PC-3 (cell line): Measurements from ENCODE around the gene XPR1. TPM values are rescaled to one million over a fixed set of nuclear protein-coding genes. Genes with fewer than 3 reads are reported as not detected.
A peak's percentile ranks its signal among the peaks of the same experiment; 100 is the strongest.

Experiments used
- ATAC-seq: fragments of 200-7000 bp; cut with Tn5 transposase; 2 replicates; pipeline ENCODE4 v1.9.1; 2020; ENCODE audit warnings: mild to moderate bottlenecking, moderate library complexity
- BruUV-seq: library from RNA; stranded (reverse); fragments of 400-500 nt; replicated peaks from 2 replicates; lab custom pipeline; 2021; lab: Mats Ljungman, UMichigan
- CTCF ChIA-PET: fragments of 300-600 bp; sonication (Branson Sonifier 250); formaldehyde crosslinking; loops from one replicate; lab custom pipeline; 2022; ENCODE audit warnings: antibody characterized with exemption; lab: Charles Lee
- POLR2A ChIA-PET: fragments of 300-600 bp; sonication (Branson Sonifier 250); formaldehyde crosslinking; loops from one replicate; lab custom pipeline; 2022; ENCODE audit warnings: antibody characterized with exemption; ENCODE audit not compliant: unreplicated experiment; lab: Charles Lee
- DNase-seq: peaks from one replicate; pipeline ENCODE4 v3.0.0-alpha.2; 2015
- H2AFZ ChIP-seq: fragments of 300-600 bp; sonication (generic); 2 replicates; pipeline ENCODE4 v1.6.0; 2016; ENCODE audit warnings: antibody characterized with exemption, low read length
- H3F3A ChIP-seq: fragments of 300-600 bp; sonication (generic); one replicate; pipeline ENCODE4 v1.6.0; 2017; ENCODE audit warnings: antibody characterized with exemption, low read length, control low read depth, mild to moderate bottlenecking; ENCODE audit not compliant: unreplicated experiment
- H3K27ac ChIP-seq: fragments of 300-600 bp; sonication (generic); 2 replicates; pipeline ENCODE4 v1.5.1; 2016; ENCODE audit warnings: mild to moderate bottlenecking, low read length
- H3K27me3 ChIP-seq: fragments of 300-600 bp; sonication (generic); 2 replicates; pipeline ENCODE4 v1.6.1; 2016; ENCODE audit warnings: low read length, mixed read lengths
- H3K36me3 ChIP-seq: fragments of 300-600 bp; sonication (generic); 2 replicates; pipeline ENCODE4 v1.6.1; 2016; ENCODE audit warnings: low read depth, mixed run types, low read length, mixed read lengths
- H3K4me1 ChIP-seq: fragments of 300-600 bp; sonication (generic); 2 replicates; pipeline ENCODE4 v1.5.1; 2016; ENCODE audit warnings: low read length; ENCODE audit not compliant: insufficient read depth
- H3K4me2 ChIP-seq: fragments of 300-600 bp; sonication (generic); 2 replicates; pipeline ENCODE4 v1.6.0; 2016; ENCODE audit warnings: low read length
- H3K4me3 ChIP-seq: fragments of 300-600 bp; sonication (generic); 2 replicates; pipeline ENCODE4 v1.5.1; 2016; ENCODE audit warnings: mild to moderate bottlenecking, low read length, mixed read lengths
- H3K79me2 ChIP-seq: fragments of 300-600 bp; sonication (generic); 2 replicates; pipeline ENCODE4 v1.6.1; 2017; ENCODE audit warnings: low read length, mixed read lengths
- H3K9ac ChIP-seq: fragments of 300-600 bp; sonication (generic); 2 replicates; pipeline ENCODE4 v1.6.0; 2016; ENCODE audit warnings: mild to moderate bottlenecking, low read length
- H3K9me2 ChIP-seq: fragments of 300-600 bp; sonication (generic); replicated peaks from 2 replicates; pipeline ENCODE4 v1.6.1; 2016; ENCODE audit warnings: mixed run types, low read length, mixed read lengths
- H3K9me3 ChIP-seq: fragments of 300-600 bp; sonication (generic); 2 replicates; pipeline ENCODE4 v1.6.1; 2016; ENCODE audit warnings: low read length, mixed read lengths
- H4K20me1 ChIP-seq: fragments of 300-600 bp; sonication (generic); 2 replicates; pipeline ENCODE4 v1.6.1; 2016; ENCODE audit warnings: low read length, mixed read lengths
- CTCF ChIP-seq: fragments of 300-600 bp; sonication (generic); conservative IDR thresholded peaks from 2 replicates; pipeline ENCODE4 v1.5.1; 2017; ENCODE audit warnings: antibody characterized with exemption, low read depth, mild to moderate bottlenecking, low read length
- EZH2 ChIP-seq: fragments of 300-600 bp; sonication (generic); IDR thresholded peaks from one replicate; pipeline ENCODE4 v1.6.1; 2017; ENCODE audit warnings: antibody characterized with exemption, mild to moderate bottlenecking, low read length; ENCODE audit not compliant: unreplicated experiment
- EZH2phosphoT487 ChIP-seq: fragments of 300-600 bp; sonication (generic); IDR thresholded peaks from 2 replicates; pipeline ENCODE4 v1.6.1; 2018; ENCODE audit warnings: mild to moderate bottlenecking, antibody characterized with exemption, low read length, borderline replicate concordance
- intact Hi-C: fragments of 100-400 bp; cut with micrococcal nuclease; formaldehyde crosslinking; loops from 2 replicates; pipeline ENCODE4 v1.9.0; 2023
- total RNA-seq: library from RNA; depleted of rRNA; stranded (reverse); fragments of >200 nt; gene quantifications from 2 replicates; pipeline ENCODE4 v1.2.3, GENCODE V29; 2014

The XPR1 gene
- total RNA-seq, 1 experiment from 2014 or later: 8.2 TPM

- no peak overlapping the region for H3K4me2 ChIP-seq
- ChIA-PET POLR2A (no interaction called here), CTCF (no interaction called here)
- no TSS peak for BruUV-seq
- DNase-seq: no peak
- H3K4me1 ChIP-seq: peaks cover 7% of the 10 kb centered on the region; the same call in 1 of the 2 replicates
- no peaks in the 10 kb centered on the region for H3K36me3 ChIP-seq
- H3K9ac ChIP-seq: no peak overlapping the region
- no peaks in the 10 kb centered on the region for H3K9me3 ChIP-seq
- no peaks in the 10 kb centered on the region for H3K9me2 ChIP-seq
- H3K27me3 ChIP-seq: no peaks in the 10 kb centered on the region
- intact Hi-C loops: no loop called here
- ATAC-seq: no peak
- TF ChIP-seq CTCF: no peak
- TF ChIP-seq EZH2: no peak
- TF ChIP-seq EZH2phosphoT487: no peak
- no peak overlapping the region for H3K27ac ChIP-seq
- no peak overlapping the region for H2AFZ ChIP-seq
- no peak overlapping the region for H3K4me3 ChIP-seq
- no peaks in the 10 kb centered on the region for H4K20me1 ChIP-seq
- H3K79me2 ChIP-seq: no peaks in the 10 kb centered on the region
- no peaks in the 10 kb centered on the region for H3F3A ChIP-seq
Measured at GRCh38 chr1:180769889-180770288, 138.1 kb downstream of the XPR1 start.

GRCh38 chr1:180773210-180773865, 141.5 kb downstream of the XPR1 start:
- intact Hi-C loops: no loop called here
- POLR2A ChIA-PET: no interaction called here

More at GRCh38 chr1:180773210-180773865, 141.5 kb downstream of the XPR1 start:
- ATAC-seq (peak; percentile 55), DNase-seq (peak; percentile 49)
- TF ChIP-seq CTCF (no peak), EZH2phosphoT487 (no peak), EZH2 (no peak)
- no TSS peak for BruUV-seq
- H3K9me2 ChIP-seq: no peaks in the 10 kb centered on the region
- H2AFZ ChIP-seq: no peak overlapping the region
- CTCF ChIA-PET: no interaction called here
- H3K4me2 ChIP-seq: no peak overlapping the region
- H3K9me3 ChIP-seq: no peaks in the 10 kb centered on the region
- H3K9ac ChIP-seq: no peak overlapping the region
- H4K20me1 ChIP-seq: no peaks in the 10 kb centered on the region
- peaks cover 7% of the 10 kb centered on the region; the same call in 1 of the 2 replicates for H3K4me1 ChIP-seq
- H3F3A ChIP-seq: no peaks in the 10 kb centered on the region
- H3K27me3 ChIP-seq: no peaks in the 10 kb centered on the region
- no peak overlapping the region for H3K27ac ChIP-seq
- H3K79me2 ChIP-seq: no peaks in the 10 kb centered on the region
- H3K4me3 ChIP-seq: no peak overlapping the region
- H3K36me3 ChIP-seq: no peaks in the 10 kb centered on the region
